SK-N-SH (cell line): ENCODE measurements around the gene SMAP2. TPM values are rescaled to one million over a fixed set of nuclear protein-coding genes. Genes with fewer than 3 reads are reported as not detected.

Source experiments
- CTCF ChIA-PET: fragments of 300-600, 350-600 bp; formaldehyde crosslinking; extraction: SDS; loops from one replicate; lab custom pipeline; 2021; lab: Yijun Ruan, JAX
- POLR2A ChIA-PET: fragments of 350-600 bp; sonication (Branson Sonifier 250); formaldehyde crosslinking; extraction: SDS; loops from one replicate; lab custom pipeline; 2020; ENCODE audit warnings: antibody characterized with exemption, inconsistent platforms; lab: Yijun Ruan, JAX
- DNase-seq: peaks from one replicate; pipeline ENCODE4 v3.0.0; 2012
- H2AFZ ChIP-seq: fragments of 200-600 bp; sonication (generic); 2 replicates; pipeline ENCODE4 v1.8.1; 2016; ENCODE audit warnings: antibody characterized with exemption, mild to moderate bottlenecking, low read depth
- H3F3A ChIP-seq: fragments of 200-600 bp; sonication (generic); replicated peaks from 2 replicates; pipeline ENCODE3; 2016; ENCODE audit warnings: antibody characterized with exemption, mild to moderate bottlenecking; ENCODE audit not compliant: insufficient read depth
- H3K27ac ChIP-seq, 2 experiments: fragments of 200-500 bp in 1 of 2; fragments of 200-600 bp in 1 of 2; sonication (Bioruptor generic) in 1 of 2; sonication (generic), shearing (Covaris generic) in 1 of 2; 2 replicates each; pipeline versions ENCODE4 v1.5.1 to v1.6.1; 2014 to 2016; ENCODE audit warnings: low read depth in 2 of 2, inconsistent platforms in 1 of 2, low read length in 1 of 2, mild to moderate bottlenecking in 1 of 2, mixed read lengths in 1 of 2
- H3K27me3 ChIP-seq: fragments of 200-600 bp; sonication (generic), shearing (Covaris generic); 2 replicates; pipeline ENCODE4 v1.6.1; 2016; ENCODE audit warnings: mixed run types; ENCODE audit not compliant: insufficient read depth
- H3K36me3 ChIP-seq, 2 experiments: fragments of 200-500 bp in 1 of 2; fragments of 200-600 bp in 1 of 2; sonication (Bioruptor generic) in 1 of 2; sonication (generic) in 1 of 2; replicated peaks in 1 of 2; 2 replicates each; pipeline versions ENCODE3 to v1.5.1; 2014 to 2016; ENCODE audit warnings: low read length in 1 of 2, mild to moderate bottlenecking in 1 of 2; ENCODE audit not compliant: insufficient read depth in 2 of 2, control insufficient read depth in 1 of 2
- H3K4me1 ChIP-seq, 2 experiments: fragments of 200-500 bp in 1 of 2; fragments of 200-600 bp in 1 of 2; sonication (Bioruptor generic) in 1 of 2; sonication (generic), shearing (Covaris generic) in 1 of 2; 2 replicates each; pipeline versions ENCODE4 v1.5.1 to v1.6.1; 2014 to 2016; ENCODE audit warnings: low read depth in 1 of 2, low read length in 1 of 2, mixed run types in 1 of 2; ENCODE audit not compliant: insufficient read depth in 2 of 2, control insufficient read depth in 1 of 2
- H3K4me2 ChIP-seq: fragments of 200-600 bp; sonication (generic), shearing (Covaris generic); 2 replicates; pipeline ENCODE4 v1.6.1; 2017; ENCODE audit warnings: mixed run types
- H3K4me3 ChIP-seq, 2 experiments: fragments of 200-500 bp in 1 of 2; fragments of 200-600 bp in 1 of 2; sonication (Bioruptor generic) in 1 of 2; sonication (generic), shearing (Covaris generic) in 1 of 2; 2 replicates each; pipeline versions ENCODE4 v1.5.1 to v1.8.1; 2014 to 2016; ENCODE audit warnings: low read depth in 2 of 2, inconsistent platforms in 1 of 2, low read length in 1 of 2, mild to moderate bottlenecking in 1 of 2, mixed read lengths in 1 of 2, moderate library complexity in 1 of 2
- H3K79me2 ChIP-seq: fragments of 200-600 bp; sonication (generic); 2 replicates; pipeline ENCODE4 v1.8.1; 2017; ENCODE audit warnings: mild to moderate bottlenecking; ENCODE audit not compliant: insufficient read depth
- H3K9ac ChIP-seq: fragments of 200-600 bp; sonication (generic); 2 replicates; pipeline ENCODE4 v1.6.1; 2017; ENCODE audit warnings: mixed run types
- H3K9me2 ChIP-seq: fragments of 200-600 bp; sonication (generic); 2 replicates; pipeline ENCODE4 v1.6.1; 2017; ENCODE audit warnings: mixed run types
- H3K9me3 ChIP-seq: fragments of 200-600 bp; sonication (generic); 2 replicates; pipeline ENCODE4 v1.6.1; 2017; ENCODE audit warnings: mixed run types, mild to moderate bottlenecking, moderate library complexity
- H4K20me1 ChIP-seq: fragments of 200-600 bp; sonication (generic); 2 replicates; pipeline ENCODE4 v1.6.1; 2017; ENCODE audit warnings: mild to moderate bottlenecking, mixed run types; ENCODE audit not compliant: insufficient read depth
- CHD2 ChIP-seq: fragments of 150-350 bp; IDR thresholded peaks from 2 replicates; pipeline ENCODE4 v1.6.1; 2018; ENCODE audit warnings: low read length; ENCODE audit not compliant: partially characterized antibody
- EP300 ChIP-seq, 2 experiments: IDR thresholded peaks; 2 replicates each; pipeline versions ENCODE4 v1.4.0 to v1.6.1; 2012; ENCODE audit warnings: borderline replicate concordance in 1 of 2, low read depth in 1 of 2, low read length in 1 of 2
- FOSL2 ChIP-seq: IDR thresholded peaks from 2 replicates; pipeline ENCODE4 v1.4.0; 2012; ENCODE audit warnings: low read depth, mild to moderate bottlenecking, moderate library complexity, borderline replicate concordance
- POLR2AphosphoS5 ChIP-seq: IDR thresholded peaks from 2 replicates; pipeline ENCODE4 v1.6.1; 2012; ENCODE audit warnings: low read depth, low read length
- RFX5 ChIP-seq: IDR thresholded peaks from 2 replicates; pipeline ENCODE4 v1.6.1; 2012; ENCODE audit warnings: mild to moderate bottlenecking, improper control_type of control experiment, low read length
- RXRA ChIP-seq: IDR thresholded peaks from 2 replicates; pipeline ENCODE4 v1.4.0; 2012; ENCODE audit warnings: low read depth, mild to moderate bottlenecking, borderline replicate concordance
- WGBS: methylation state at CpG from one replicate; pipeline ENCODE4 v1.1.6; 2017; ENCODE audit warnings: low lambda C conversion rate; 5-methylcytosine and 5-hydroxymethylcytosine counted together
- polyA plus RNA-seq, 3 experiments: library from polyadenylated mRNA; depleted of rRNA; stranded (reverse); fragments of >200 nt; gene quantifications; 2 replicates each; pipeline ENCODE4 v1.2.3, GENCODE V29; 2012
- TF ChIP-seq, protein P1 (sequence below): IDR thresholded peaks from 2 replicates; pipeline ENCODE4 v1.4.0; 2012; ENCODE audit warnings: low read depth, borderline replicate concordance
- TF ChIP-seq, protein P2 (sequence below): IDR thresholded peaks from 2 replicates; pipeline ENCODE4; 2012
- TF ChIP-seq, protein P3 (sequence below): IDR thresholded peaks from 2 replicates; pipeline ENCODE4 v1.4.0; 2012; ENCODE audit warnings: low read depth, borderline replicate concordance

The SMAP2 gene
- polyA plus RNA-seq, 1 of the 3 experiments (the other 2 are of a cell fraction), result 11.2 TPM

DNA sequence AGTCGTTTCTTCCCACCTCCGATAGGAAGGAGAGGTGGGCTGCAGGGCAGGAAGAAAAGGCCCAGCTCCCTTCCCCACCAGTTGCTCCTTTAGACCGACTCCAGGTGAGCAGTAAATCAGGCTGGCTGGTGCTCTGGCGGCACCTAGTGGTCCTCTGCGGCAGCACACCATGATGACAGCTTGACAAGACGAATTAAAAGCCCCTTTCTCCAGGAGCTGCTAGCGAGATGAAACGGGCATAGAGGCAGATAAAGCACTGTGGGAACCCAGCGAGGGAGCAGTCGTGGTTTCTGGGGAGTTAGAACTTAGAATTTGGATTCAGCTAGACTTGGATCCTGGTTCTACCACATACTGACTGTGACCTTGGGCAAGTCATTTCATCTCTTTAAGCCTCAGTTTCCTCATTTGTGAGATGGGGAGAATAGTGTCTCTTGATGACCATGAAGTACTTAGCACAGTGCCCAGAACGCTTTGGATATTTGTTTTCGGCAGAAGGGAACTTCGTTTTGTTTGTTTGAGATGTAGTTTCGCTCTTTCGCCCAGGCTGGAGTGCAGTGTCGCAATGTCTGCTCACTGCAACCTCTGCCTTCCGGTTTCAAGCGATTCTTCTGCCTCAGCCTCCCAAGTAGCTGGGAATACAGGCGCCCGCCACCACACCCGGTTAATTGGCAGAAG, 34.6 kb upstream of the SMAP2 start (continued):
- TF ChIP-seq, protein P1, sequence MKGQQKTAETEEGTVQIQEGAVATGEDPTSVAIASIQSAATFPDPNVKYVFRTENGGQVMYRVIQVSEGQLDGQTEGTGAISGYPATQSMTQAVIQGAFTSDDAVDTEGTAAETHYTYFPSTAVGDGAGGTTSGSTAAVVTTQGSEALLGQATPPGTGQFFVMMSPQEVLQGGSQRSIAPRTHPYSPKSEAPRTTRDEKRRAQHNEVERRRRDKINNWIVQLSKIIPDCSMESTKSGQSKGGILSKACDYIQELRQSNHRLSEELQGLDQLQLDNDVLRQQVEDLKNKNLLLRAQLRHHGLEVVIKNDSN, result no peak
- TF ChIP-seq FOSL2 (no peak), EP300 (IDR thresholded peaks at IDR 0.05; ENCODE audit: borderline replicate concordance in 1 of 2, low read depth in 1 of 2, low read length in 1 of 2) (no peak), RXRA (no peak), CHD2 (no peak)

DNA sequence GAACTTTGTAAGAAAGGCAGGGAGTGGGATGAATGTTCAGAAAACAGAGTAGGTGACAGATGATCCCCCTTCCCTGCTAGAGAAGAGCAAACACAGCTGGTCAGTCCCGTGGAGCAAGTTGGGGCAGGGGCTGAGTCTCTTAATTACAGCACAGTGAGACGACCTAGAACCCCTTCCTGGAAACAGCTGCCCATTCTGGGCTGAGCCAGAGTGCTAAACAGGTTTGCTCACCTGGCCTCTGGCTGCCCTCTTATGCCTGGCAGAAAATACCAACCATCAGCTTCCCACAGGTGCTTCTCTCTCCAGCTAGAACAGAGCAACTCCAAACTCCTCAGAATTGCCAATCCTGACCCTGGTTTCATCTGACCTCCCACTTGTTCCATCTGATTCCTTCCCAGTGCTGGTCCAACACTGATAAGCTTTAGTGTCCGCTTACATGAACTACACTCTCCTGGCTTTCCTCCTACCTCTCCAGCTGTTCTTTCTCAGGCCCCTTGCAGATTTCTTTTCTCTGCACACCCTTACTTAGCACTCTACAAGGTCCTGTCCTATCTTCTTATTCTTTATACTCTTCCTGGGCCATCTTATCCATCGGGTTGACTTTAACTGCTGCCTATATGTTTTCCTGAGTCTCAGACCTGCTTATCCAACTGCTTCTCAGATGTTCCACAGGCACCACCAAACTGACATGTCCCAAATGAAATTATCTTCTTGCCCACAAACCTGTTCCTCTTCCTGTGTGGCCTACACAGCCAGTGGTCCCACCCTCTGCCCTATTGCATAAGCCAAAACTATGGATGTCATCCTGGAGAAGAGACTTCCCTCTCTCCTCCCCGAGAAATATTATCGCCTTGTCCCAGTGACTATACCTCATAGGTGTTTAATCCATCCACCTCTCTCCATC, 33.9 kb upstream of the SMAP2 start:
- Histone ChIP-seq H3F3A (no peaks in the 10 kb centered on the region), H2AFZ (no peak overlapping the region), H4K20me1 (no peaks in the 10 kb centered on the region), H3K4me1 (no peaks in the 10 kb centered on the region; a peak in 1 of 4 replicates), H3K27me3 (no peaks in the 10 kb centered on the region; the same call in 1 of the 2 replicates), H3K4me2 (no peak overlapping the region), H3K36me3 (no peaks in the 10 kb centered on the region), H3K4me3 (no peak overlapping the region), H3K9me2 (no peaks in the 10 kb centered on the region), H3K9me3 (no peaks in the 10 kb centered on the region), H3K79me2 (no peaks in the 10 kb centered on the region), H3K27ac (no peak overlapping the region), H3K9ac (no peak overlapping the region)
- 43% methylated on average over 6 of the region's 6 CpGs for WGBS
- TF ChIP-seq RFX5, result no peak
- TF ChIP-seq CHD2, result no peak
- TF ChIP-seq, protein P2, sequence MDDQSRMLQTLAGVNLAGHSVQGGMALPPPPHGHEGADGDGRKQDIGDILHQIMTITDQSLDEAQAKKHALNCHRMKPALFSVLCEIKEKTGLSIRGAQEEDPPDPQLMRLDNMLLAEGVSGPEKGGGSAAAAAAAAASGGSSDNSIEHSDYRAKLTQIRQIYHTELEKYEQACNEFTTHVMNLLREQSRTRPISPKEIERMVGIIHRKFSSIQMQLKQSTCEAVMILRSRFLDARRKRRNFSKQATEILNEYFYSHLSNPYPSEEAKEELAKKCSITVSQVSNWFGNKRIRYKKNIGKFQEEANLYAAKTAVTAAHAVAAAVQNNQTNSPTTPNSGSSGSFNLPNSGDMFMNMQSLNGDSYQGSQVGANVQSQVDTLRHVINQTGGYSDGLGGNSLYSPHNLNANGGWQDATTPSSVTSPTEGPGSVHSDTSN, result no peak
- TF ChIP-seq POLR2AphosphoS5, result no peak
- TF ChIP-seq, protein P3, sequence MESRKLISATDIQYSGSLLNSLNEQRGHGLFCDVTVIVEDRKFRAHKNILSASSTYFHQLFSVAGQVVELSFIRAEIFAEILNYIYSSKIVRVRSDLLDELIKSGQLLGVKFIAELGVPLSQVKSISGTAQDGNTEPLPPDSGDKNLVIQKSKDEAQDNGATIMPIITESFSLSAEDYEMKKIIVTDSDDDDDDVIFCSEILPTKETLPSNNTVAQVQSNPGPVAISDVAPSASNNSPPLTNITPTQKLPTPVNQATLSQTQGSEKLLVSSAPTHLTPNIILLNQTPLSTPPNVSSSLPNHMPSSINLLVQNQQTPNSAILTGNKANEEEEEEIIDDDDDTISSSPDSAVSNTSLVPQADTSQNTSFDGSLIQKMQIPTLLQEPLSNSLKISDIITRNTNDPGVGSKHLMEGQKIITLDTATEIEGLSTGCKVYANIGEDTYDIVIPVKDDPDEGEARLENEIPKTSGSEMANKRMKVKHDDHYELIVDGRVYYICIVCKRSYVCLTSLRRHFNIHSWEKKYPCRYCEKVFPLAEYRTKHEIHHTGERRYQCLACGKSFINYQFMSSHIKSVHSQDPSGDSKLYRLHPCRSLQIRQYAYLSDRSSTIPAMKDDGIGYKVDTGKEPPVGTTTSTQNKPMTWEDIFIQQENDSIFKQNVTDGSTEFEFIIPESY, result no peak
- CTCF ChIA-PET, result interaction anchor here (0.6 to 11.8 kb wide), 70 partner anchors 11 to 461 kb away, joined by 3 to 280 read pairs (median 6); partner anchors contain the start of genes COL9A2, RLF, SMAP2 and TMCO2
- no peak for DNase-seq
- POLR2A ChIA-PET, result interaction anchor here (0.5 to 1.7 kb wide), 2 partner anchors 24 to 215 kb away, joined by 3 to 5 read pairs; no protein-coding TSS in a partner anchor
